Activated T-cell treated with anti-CD3 and anti-CD28 coated beads for 24 hours (primary cell): ENCODE results near the gene MCFD2.
"Not testable (repeated sequence)": the region's sequence is repeated elsewhere in the genome, so short reads cannot be mapped to it uniquely, and the experiment has no call there.

Experiments
- DNase-seq: peaks from one replicate; pipeline ENCODE4 v3.0.0-alpha.2; 2020; ENCODE audit warnings: low read depth

Gene MCFD2

GRCh38 chr2:46902465-46902864 lies 13.1 kb downstream of the MCFD2 start:
- no peak for DNase-seq

GRCh38 chr2:46901611-46902010 lies 14.0 kb downstream of the MCFD2 start:
- no peak for DNase-seq

GRCh38 chr2:46900381-46900780 lies 15.2 kb downstream of the MCFD2 start:
- DNase-seq, result no peak

- no peak for DNase-seq
Measured at GRCh38 chr2:46899053-46899452, 16.6 kb downstream of the MCFD2 start.

- DNase-seq, result no peak
Measured at GRCh38 chr2:46898024-46898423, 17.6 kb downstream of the MCFD2 start.

- DNase-seq, result no peak
Measured at GRCh38 chr2:46893269-46893939, 22.2 kb downstream of the MCFD2 start.

- DNase-seq, result no peak
Measured at GRCh38 chr2:46891956-46892553, 23.6 kb downstream of the MCFD2 start.

- DNase-seq, result no peak
Measured at GRCh38 chr2:46888421-46888952, 27.1 kb downstream of the MCFD2 start.

GRCh38 chr2:46887028-46887885 lies 28.3 kb downstream of the MCFD2 start:
- DNase-seq, result no peak

GRCh38 chr2:46886268-46887027 lies 29.2 kb downstream of the MCFD2 start:
- DNase-seq, result no peak

GRCh38 chr2:46885376-46885775 lies 30.2 kb downstream of the MCFD2 start:
- no peak for DNase-seq

- no peak for DNase-seq
Measured at GRCh38 chr2:46879511-46879910, 36.1 kb downstream of the MCFD2 start.

- no peak for DNase-seq
Measured at GRCh38 chr2:46878886-46879285, 36.7 kb downstream of the MCFD2 start.

GRCh38 chr2:46878240-46878877 lies 37.2 kb downstream of the MCFD2 start:
- DNase-seq, result no peak

GRCh38 chr2:46877619-46878113 lies 37.9 kb downstream of the MCFD2 start:
- DNase-seq, result no peak

- DNase-seq, result no peak
Measured at GRCh38 chr2:46876741-46877384, 38.7 kb downstream of the MCFD2 start.

- DNase-seq, result not testable (repeated sequence)
Measured at GRCh38 chr2:46875962-46876689, 39.5 kb downstream of the MCFD2 start.

- no peak for DNase-seq
Measured at GRCh38 chr2:46875226-46875899, 40.2 kb downstream of the MCFD2 start.

GRCh38 chr2:46874236-46874929 lies 41.2 kb downstream of the MCFD2 start:
- no peak for DNase-seq
